GM23338 (cell line): Measurements from ENCODE around the gene CHD5. TPM values are rescaled to one million over a fixed set of nuclear protein-coding genes. Genes with fewer than 3 reads are reported as not detected.

ENCODE experiments used
- CREB1 ChIP-seq: fragments of 250-450 bp; sonication (Bioruptor Pico); IDR thresholded peaks from 2 replicates; pipeline ENCODE4 v1.5.0; 2020; ENCODE audit warnings: low read depth, mild to moderate bottlenecking, moderate library complexity
- EZH2 ChIP-seq: fragments of 200-600 bp; sonication (generic); IDR thresholded peaks from one replicate; pipeline ENCODE4 v1.8.0; 2017; ENCODE audit warnings: antibody characterized with exemption, mild to moderate bottlenecking, low read depth; ENCODE audit not compliant: unreplicated experiment
- JUNB ChIP-seq: IDR thresholded peaks from one replicate; pipeline ENCODE4 v1.6.1; 2016; ENCODE audit warnings: antibody characterized with exemption; ENCODE audit not compliant: unreplicated experiment
- NANOG ChIP-seq: IDR thresholded peaks from 2 replicates; pipeline ENCODE4 v1.6.1; 2016; ENCODE audit warnings: antibody characterized with exemption, borderline replicate concordance
- POLR2AphosphoS5 ChIP-seq: IDR thresholded peaks from 2 replicates; pipeline ENCODE4 v1.6.1; 2016; ENCODE audit warnings: antibody characterized with exemption, low read depth
- ZNF331 ChIP-seq: fragments of 250-450 bp; sonication (Bioruptor Pico); IDR thresholded peaks from 2 replicates; pipeline ENCODE4 v1.5.0; 2020; ENCODE audit warnings: low read depth, mild to moderate bottlenecking, moderate library complexity
- polyA plus RNA-seq: library from polyadenylated mRNA; unstranded; fragments of >200 nt; fragmentation: Nextera tagmentation; extraction: Ambion mirVana; gene quantifications from 2 replicates; pipeline ENCODE4 v1.2.1, GENCODE V29; 2016
- total RNA-seq: library from RNA; depleted of rRNA; stranded (reverse); fragments of >200 nt; shearing (Covaris generic); gene quantifications from 2 replicates; pipeline ENCODE4 v1.2.3, GENCODE V29; 2014
- TF ChIP-seq, protein P1 (sequence below): fragments of 250-450 bp; sonication (Bioruptor Pico); IDR thresholded peaks from 2 replicates; pipeline ENCODE4 v1.5.0; 2020; ENCODE audit warnings: mild to moderate bottlenecking, moderate library complexity
- TF ChIP-seq, protein P2 (sequence below): IDR thresholded peaks from one replicate; pipeline ENCODE4 v1.6.1; 2018; ENCODE audit warnings: antibody characterized with exemption; ENCODE audit not compliant: unreplicated experiment

CHD5 gene
- total and polyA plus RNA-seq, 2 experiments from 2014 or later: 0.32 to 1.0 TPM

GRCh38 chr1:6170742-6171201, 9.3 kb downstream of the CHD5 start (continued):
- TF ChIP-seq, protein P1, sequence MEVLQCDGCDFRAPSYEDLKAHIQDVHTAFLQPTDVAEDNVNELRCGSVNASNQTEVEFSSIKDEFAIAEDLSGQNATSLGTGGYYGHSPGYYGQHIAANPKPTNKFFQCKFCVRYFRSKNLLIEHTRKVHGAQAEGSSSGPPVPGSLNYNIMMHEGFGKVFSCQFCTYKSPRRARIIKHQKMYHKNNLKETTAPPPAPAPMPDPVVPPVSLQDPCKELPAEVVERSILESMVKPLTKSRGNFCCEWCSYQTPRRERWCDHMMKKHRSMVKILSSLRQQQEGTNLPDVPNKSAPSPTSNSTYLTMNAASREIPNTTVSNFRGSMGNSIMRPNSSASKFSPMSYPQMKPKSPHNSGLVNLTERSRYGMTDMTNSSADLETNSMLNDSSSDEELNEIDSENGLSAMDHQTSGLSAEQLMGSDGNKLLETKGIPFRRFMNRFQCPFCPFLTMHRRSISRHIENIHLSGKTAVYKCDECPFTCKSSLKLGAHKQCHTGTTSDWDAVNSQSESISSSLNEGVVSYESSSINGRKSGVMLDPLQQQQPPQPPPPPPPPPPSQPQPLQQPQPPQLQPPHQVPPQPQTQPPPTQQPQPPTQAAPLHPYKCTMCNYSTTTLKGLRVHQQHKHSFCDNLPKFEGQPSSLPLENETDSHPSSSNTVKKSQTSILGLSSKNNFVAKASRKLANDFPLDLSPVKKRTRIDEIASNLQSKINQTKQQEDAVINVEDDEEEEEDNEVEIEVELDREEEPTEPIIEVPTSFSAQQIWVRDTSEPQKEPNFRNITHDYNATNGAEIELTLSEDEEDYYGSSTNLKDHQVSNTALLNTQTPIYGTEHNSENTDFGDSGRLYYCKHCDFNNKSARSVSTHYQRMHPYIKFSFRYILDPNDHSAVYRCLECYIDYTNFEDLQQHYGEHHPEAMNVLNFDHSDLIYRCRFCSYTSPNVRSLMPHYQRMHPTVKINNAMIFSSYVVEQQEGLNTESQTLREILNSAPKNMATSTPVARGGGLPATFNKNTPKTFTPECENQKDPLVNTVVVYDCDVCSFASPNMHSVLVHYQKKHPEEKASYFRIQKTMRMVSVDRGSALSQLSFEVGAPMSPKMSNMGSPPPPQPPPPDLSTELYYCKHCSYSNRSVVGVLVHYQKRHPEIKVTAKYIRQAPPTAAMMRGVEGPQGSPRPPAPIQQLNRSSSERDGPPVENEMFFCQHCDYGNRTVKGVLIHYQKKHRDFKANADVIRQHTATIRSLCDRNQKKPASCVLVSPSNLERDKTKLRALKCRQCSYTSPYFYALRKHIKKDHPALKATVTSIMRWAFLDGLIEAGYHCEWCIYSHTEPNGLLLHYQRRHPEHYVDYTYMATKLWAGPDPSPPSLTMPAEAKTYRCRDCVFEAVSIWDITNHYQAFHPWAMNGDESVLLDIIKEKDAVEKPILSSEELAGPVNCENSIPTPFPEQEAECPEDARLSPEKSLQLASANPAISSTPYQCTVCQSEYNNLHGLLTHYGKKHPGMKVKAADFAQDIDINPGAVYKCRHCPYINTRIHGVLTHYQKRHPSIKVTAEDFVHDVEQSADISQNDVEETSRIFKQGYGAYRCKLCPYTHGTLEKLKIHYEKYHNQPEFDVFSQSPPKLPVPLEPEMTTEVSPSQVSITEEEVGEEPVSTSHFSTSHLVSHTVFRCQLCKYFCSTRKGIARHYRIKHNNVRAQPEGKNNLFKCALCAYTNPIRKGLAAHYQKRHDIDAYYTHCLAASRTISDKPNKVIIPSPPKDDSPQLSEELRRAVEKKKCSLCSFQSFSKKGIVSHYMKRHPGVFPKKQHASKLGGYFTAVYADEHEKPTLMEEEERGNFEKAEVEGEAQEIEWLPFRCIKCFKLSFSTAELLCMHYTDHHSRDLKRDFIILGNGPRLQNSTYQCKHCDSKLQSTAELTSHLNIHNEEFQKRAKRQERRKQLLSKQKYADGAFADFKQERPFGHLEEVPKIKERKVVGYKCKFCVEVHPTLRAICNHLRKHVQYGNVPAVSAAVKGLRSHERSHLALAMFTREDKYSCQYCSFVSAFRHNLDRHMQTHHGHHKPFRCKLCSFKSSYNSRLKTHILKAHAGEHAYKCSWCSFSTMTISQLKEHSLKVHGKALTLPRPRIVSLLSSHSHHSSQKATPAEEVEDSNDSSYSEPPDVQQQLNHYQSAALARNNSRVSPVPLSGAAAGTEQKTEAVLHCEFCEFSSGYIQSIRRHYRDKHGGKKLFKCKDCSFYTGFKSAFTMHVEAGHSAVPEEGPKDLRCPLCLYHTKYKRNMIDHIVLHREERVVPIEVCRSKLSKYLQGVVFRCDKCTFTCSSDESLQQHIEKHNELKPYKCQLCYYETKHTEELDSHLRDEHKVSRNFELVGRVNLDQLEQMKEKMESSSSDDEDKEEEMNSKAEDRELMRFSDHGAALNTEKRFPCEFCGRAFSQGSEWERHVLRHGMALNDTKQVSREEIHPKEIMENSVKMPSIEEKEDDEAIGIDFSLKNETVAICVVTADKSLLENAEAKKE (CRISPR knock-in tag): no peak
- TF ChIP-seq CREB1: no peak
- TF ChIP-seq, protein P2, sequence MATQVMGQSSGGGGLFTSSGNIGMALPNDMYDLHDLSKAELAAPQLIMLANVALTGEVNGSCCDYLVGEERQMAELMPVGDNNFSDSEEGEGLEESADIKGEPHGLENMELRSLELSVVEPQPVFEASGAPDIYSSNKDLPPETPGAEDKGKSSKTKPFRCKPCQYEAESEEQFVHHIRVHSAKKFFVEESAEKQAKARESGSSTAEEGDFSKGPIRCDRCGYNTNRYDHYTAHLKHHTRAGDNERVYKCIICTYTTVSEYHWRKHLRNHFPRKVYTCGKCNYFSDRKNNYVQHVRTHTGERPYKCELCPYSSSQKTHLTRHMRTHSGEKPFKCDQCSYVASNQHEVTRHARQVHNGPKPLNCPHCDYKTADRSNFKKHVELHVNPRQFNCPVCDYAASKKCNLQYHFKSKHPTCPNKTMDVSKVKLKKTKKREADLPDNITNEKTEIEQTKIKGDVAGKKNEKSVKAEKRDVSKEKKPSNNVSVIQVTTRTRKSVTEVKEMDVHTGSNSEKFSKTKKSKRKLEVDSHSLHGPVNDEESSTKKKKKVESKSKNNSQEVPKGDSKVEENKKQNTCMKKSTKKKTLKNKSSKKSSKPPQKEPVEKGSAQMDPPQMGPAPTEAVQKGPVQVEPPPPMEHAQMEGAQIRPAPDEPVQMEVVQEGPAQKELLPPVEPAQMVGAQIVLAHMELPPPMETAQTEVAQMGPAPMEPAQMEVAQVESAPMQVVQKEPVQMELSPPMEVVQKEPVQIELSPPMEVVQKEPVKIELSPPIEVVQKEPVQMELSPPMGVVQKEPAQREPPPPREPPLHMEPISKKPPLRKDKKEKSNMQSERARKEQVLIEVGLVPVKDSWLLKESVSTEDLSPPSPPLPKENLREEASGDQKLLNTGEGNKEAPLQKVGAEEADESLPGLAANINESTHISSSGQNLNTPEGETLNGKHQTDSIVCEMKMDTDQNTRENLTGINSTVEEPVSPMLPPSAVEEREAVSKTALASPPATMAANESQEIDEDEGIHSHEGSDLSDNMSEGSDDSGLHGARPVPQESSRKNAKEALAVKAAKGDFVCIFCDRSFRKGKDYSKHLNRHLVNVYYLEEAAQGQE: no peak
- no peak for TF ChIP-seq JUNB
- no peak for TF ChIP-seq POLR2AphosphoS5
- no peak for TF ChIP-seq NANOG
- TF ChIP-seq EZH2: no peak
- no peak for TF ChIP-seq ZNF331 (CRISPR knock-in tag)
